Measurements from ENCODE around the gene PLD4. TPM values are rescaled to one million over a fixed set of nuclear protein-coding genes. Genes with fewer than 3 reads are reported as not detected.
A peak's percentile ranks its signal among the peaks of the same experiment; 100 is the strongest.

Gene PLD4
- total RNA-seq, 1 donor from 2014 or later, result 7.8 TPM

DNA sequence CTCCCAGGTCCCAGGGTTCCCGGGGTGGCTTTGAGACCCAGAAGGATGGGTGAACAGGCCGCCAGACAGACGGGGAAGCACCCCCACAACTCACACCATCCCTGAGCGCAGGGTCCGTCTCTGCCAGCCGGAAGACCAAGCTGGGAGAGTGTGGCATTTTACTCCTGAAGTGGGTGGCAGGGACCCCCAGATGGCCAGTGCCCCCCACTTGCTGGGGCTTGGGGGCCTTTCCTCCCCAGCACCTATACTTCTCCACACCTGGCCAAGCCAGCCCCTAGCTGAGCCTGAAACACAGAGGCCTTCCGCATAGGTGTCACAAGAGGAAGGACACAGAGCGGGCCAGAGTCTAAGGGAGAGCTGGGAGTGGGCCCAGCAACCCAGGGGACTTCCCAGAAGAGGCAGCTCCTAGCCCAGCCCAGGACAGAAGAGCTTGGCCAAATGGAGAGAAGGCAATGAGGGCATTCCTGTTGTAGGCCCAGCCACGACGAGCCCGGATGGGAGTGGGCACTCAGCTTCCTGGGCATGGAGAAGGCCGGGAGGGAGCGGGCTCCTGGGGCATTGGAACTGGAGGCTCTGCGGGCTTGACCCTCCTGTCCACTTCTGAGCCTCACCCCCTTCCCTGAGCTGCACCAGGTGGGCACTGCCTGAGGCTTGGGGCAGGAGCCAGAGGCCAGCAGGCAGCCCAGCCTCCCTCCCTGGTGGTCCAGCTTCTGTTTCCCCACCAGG is 50.1 kb downstream of the PLD4 start:
- Histone ChIP-seq H3K27me3 (ENCODE audit: control insufficient read depth in 3 of 3, insufficient read depth in 3 of 3, low read length in 3 of 3) (peaks cover 0 to 30% (median 5%) of the 10 kb centered on the region in 3 donors), H3K27ac (ENCODE audit: low read depth, low read length) (no peak overlapping the region), H3K9ac (ENCODE audit: low read depth in 1 of 3, low read length in 3 of 3) (no peak overlapping the region), H3K4me1 (ENCODE audit: control insufficient read depth in 3 of 3, insufficient read depth in 3 of 3, low read length in 3 of 3) (peaks cover 60 to 82% (median 71%) of the 10 kb centered on the region in 3 donors), H3K4me3 (ENCODE audit: low read length in 3 of 3) (no peak overlapping the region), H3K36me3 (ENCODE audit: control insufficient read depth in 3 of 3, insufficient read depth in 3 of 3, low read length in 3 of 3) (no peaks in the 10 kb centered on the region), H3K9me3 (ENCODE audit: control insufficient read depth in 3 of 3, low read length in 3 of 3) (no peaks in the 10 kb centered on the region)

DNA sequence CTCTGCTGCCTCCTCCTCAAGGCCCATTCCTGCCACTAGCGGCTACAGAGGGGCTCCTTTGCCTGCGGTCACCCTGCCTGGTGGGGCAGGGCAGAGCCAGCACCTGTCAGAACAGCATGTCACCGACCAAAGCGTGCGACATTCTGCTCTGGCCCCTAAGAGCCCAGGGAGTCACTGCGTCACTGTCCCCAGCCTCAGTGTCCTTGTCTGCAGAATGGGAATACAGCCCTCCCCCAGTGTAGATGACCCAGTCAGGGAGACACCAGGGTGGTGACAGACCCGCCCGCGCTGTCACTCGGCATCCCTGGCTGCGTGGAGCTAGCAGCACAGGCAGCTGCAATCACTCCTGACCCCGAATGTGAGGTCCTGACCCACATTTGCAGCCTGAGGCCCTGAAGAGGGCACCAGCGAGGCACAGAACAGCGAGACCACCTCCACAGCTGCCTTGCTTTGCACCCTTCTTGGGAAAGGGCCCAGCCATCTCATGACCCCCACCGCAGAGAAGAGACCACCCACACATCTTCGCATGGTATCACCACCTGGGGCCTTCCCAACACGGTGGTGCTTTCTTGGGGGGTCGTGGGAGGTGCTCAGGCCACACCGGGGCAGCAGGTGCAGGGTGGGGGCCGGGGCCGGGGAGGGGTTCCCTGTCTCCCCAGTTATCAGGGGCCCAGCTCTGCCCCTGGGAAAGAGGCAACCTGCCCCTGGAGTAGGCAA is 51.0 kb downstream of the PLD4 start:
- peaks cover 62 to 89% (median 77%) of the 10 kb centered on the region in 3 donors for H3K4me1 ChIP-seq (ENCODE audit: control insufficient read depth in 3 of 3, insufficient read depth in 3 of 3, low read length in 3 of 3)

DNA sequence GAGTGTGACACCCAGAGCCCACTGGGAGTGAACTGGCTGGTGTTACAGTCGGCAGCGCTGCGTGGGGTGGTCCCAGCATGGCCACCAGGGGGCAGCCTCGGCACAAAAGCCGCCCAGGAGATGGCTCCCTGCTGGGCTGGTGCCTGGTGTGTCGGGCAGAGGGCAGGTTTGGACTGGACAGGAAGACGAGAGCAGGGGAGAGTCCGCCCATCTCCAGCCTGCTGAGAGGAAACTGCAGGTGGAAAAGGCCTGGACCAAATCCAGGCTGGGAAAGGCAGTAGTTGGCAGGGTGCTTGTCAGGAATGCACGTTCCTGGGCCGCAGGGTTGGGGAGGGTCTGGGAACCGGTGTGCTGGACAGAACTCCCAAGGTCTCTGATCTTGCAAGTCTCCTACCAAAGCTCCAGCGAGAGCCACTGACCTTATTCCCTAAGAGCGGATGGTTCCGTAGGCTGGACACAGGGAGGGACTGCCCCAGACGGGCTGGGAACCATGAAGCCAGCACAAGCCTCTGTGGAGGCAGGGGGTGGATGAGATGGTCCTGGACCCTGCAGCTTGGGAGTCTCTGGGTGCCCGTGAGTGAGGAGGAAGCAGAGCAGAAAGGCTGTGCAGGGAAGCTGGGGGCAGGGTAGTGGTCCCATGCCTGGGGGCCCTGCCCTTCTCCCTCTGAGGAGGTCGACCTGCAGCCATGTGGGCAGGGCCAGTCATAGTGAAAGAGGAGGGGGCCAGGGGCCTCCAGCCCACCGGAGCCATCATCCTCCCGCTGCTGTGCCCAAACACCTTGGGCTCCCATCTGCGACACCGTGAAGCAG is 51.7 kb downstream of the PLD4 start:
- Histone ChIP-seq H3K9ac (ENCODE audit: low read depth in 1 of 3, low read length in 3 of 3) (peak overlapping the region in 1 of 3 donors; percentile 33), H3K4me1 (ENCODE audit: control insufficient read depth in 3 of 3, insufficient read depth in 3 of 3, low read length in 3 of 3) (peaks cover 59 to 89% (median 72%) of the 10 kb centered on the region in 3 donors)

More for the DNA sequence above, 51.0 kb downstream of the PLD4 start:
- no peaks in the 10 kb centered on the region for H3K36me3 ChIP-seq (ENCODE audit: control insufficient read depth in 3 of 3, insufficient read depth in 3 of 3, low read length in 3 of 3)
- H3K4me3 ChIP-seq (ENCODE audit: low read length in 3 of 3), result no peak overlapping the region
- peaks cover 0 to 29% (median 5%) of the 10 kb centered on the region in 3 donors for H3K27me3 ChIP-seq (ENCODE audit: control insufficient read depth in 3 of 3, insufficient read depth in 3 of 3, low read length in 3 of 3)
- no peak overlapping the region for H3K27ac ChIP-seq (ENCODE audit: low read depth, low read length)
- H3K9ac ChIP-seq (ENCODE audit: low read depth in 1 of 3, low read length in 3 of 3), result no peak overlapping the region
- H3K9me3 ChIP-seq (ENCODE audit: control insufficient read depth in 3 of 3, low read length in 3 of 3), result no peaks in the 10 kb centered on the region

DNA sequence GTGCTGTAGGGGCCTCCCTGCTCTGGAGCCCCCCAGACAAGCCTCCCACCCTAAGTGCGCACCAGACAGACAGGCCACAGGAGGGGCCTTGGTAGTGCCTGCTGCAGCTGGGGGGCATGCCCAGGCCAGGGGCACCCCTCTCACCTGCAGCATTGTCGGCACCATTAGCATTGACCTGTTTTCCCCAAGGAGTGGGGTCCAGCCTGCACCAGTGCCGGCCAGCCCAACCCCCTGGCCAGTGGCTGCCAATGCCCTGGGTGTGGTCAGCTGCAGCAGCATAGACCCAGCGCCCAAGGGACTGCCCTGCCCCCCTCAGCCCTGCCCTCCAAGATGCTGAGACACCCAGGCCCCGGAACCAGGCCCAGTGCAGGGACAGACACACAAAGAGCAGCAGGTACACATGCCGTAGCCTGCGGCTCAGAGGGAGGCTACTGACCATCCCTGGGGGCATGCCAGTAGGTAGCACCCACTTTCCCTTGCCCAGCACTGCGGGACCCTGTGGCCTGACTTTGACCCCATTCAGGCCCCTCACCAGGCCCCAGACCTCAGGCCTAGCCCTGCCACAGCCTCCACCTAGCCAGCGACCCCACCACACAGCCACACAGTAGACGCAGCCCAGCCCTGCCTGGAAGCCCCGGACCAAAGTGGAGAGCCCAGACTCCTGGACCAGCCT is 52.5 kb downstream of the PLD4 start:
- H3K9ac ChIP-seq (ENCODE audit: low read depth in 1 of 3, low read length in 3 of 3), result peak overlapping the region; percentile 43 to 74 (median 53)
- peak overlapping the region; percentile 14 to 65 (median 54) for H3K4me3 ChIP-seq (ENCODE audit: low read length in 3 of 3)
- H3K27ac ChIP-seq (ENCODE audit: low read depth, low read length), result no peak overlapping the region
- H3K4me1 ChIP-seq (ENCODE audit: control insufficient read depth in 3 of 3, insufficient read depth in 3 of 3, low read length in 3 of 3), result peaks cover 52 to 81% (median 66%) of the 10 kb centered on the region in 3 donors
- no peaks in the 10 kb centered on the region for H3K36me3 ChIP-seq (ENCODE audit: control insufficient read depth in 3 of 3, insufficient read depth in 3 of 3, low read length in 3 of 3)
- peaks cover 0 to 26% (median 5%) of the 10 kb centered on the region in 3 donors for H3K27me3 ChIP-seq (ENCODE audit: control insufficient read depth in 3 of 3, insufficient read depth in 3 of 3, low read length in 3 of 3)
- H3K9me3 ChIP-seq (ENCODE audit: control insufficient read depth in 3 of 3, low read length in 3 of 3), result no peaks in the 10 kb centered on the region

More for the DNA sequence above, 51.7 kb downstream of the PLD4 start:
- Histone ChIP-seq H3K9me3 (ENCODE audit: control insufficient read depth in 3 of 3, low read length in 3 of 3) (no peaks in the 10 kb centered on the region), H3K4me3 (ENCODE audit: low read length in 3 of 3) (peak overlapping the region in 1 of 3 donors; percentile 29), H3K36me3 (ENCODE audit: control insufficient read depth in 3 of 3, insufficient read depth in 3 of 3, low read length in 3 of 3) (no peaks in the 10 kb centered on the region), H3K27me3 (ENCODE audit: control insufficient read depth in 3 of 3, insufficient read depth in 3 of 3, low read length in 3 of 3) (peaks cover 0 to 26% (median 5%) of the 10 kb centered on the region in 3 donors), H3K27ac (ENCODE audit: low read depth, low read length) (no peak overlapping the region)

DNA sequence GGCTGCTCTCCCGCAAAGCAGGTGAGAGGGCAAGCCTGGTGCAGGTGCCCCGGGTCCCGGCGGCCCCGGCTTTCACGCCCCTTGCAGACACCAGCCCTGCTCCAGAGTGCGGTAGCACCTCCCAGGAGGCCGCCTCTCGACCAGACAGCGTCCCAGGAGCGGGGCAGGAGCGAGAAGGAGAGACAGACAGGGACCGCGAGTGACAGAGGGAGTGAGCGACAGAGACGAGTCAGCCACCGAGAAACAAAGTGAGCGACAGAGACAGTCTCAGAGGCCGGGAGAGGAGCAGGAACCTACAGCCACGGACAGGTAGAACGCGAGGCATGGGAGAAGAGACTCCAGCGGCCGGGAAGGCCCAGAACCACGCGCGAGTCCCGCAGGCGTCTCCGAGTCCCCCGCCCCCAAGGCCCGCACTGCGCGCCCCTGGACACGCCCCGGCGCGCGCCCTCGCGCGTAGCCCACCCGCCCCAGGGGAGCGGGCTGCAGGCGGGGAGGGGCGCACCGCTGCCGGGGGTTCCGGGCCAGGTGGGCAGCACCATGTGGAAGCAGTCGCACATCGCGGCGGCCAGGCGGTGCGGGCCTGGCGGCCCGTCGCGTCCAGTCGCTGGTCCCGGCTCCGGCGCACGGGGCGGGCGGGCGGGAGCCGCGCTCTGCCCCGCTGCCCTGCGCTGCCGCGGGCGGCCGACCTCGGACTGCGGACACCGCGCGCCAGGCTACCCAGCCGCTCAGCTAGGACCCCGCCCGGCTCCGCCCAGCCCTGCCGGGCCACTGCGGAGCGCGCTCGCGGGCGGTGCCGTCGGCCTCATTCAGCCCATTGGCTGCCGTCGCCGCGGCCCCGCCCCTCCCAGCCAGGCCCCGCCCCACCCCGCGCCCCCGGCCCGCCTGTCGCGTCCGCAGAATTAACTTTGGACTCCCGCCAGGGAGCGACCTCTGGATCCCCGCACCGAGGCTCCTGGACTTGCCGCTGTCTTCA is 53.3 kb downstream of the PLD4 start, which contains the start of gene AHNAK2:
Gene AHNAK2, minus strand, starts transcription at position 694 of the 973 bp plus-strand sequence. Its CDS starts 137 bp downstream, at position 557.
- Histone ChIP-seq H3K9me3 (ENCODE audit: control insufficient read depth in 3 of 3, low read length in 3 of 3) (no peaks in the 10 kb centered on the region), H3K4me3 (ENCODE audit: low read length in 3 of 3) (peak within 1 kb of the TSS; percentile 54 to 65 (median 62)), H3K36me3 (ENCODE audit: control insufficient read depth in 3 of 3, insufficient read depth in 3 of 3, low read length in 3 of 3) (no peaks in the 10 kb centered on the region), H3K27me3 (ENCODE audit: control insufficient read depth in 3 of 3, insufficient read depth in 3 of 3, low read length in 3 of 3) (peaks cover 0 to 23% (median 5%) of the 10 kb centered on the region in 3 donors), H3K27ac (ENCODE audit: low read depth, low read length) (peak within 1 kb of the TSS; percentile 54), H3K4me1 (ENCODE audit: control insufficient read depth in 3 of 3, insufficient read depth in 3 of 3, low read length in 3 of 3) (peaks cover 44 to 73% (median 57%) of the 10 kb centered on the region in 3 donors), H3K9ac (ENCODE audit: low read depth in 1 of 3, low read length in 3 of 3) (peak within 1 kb of the TSS; percentile 43 to 74 (median 53))

DNA sequence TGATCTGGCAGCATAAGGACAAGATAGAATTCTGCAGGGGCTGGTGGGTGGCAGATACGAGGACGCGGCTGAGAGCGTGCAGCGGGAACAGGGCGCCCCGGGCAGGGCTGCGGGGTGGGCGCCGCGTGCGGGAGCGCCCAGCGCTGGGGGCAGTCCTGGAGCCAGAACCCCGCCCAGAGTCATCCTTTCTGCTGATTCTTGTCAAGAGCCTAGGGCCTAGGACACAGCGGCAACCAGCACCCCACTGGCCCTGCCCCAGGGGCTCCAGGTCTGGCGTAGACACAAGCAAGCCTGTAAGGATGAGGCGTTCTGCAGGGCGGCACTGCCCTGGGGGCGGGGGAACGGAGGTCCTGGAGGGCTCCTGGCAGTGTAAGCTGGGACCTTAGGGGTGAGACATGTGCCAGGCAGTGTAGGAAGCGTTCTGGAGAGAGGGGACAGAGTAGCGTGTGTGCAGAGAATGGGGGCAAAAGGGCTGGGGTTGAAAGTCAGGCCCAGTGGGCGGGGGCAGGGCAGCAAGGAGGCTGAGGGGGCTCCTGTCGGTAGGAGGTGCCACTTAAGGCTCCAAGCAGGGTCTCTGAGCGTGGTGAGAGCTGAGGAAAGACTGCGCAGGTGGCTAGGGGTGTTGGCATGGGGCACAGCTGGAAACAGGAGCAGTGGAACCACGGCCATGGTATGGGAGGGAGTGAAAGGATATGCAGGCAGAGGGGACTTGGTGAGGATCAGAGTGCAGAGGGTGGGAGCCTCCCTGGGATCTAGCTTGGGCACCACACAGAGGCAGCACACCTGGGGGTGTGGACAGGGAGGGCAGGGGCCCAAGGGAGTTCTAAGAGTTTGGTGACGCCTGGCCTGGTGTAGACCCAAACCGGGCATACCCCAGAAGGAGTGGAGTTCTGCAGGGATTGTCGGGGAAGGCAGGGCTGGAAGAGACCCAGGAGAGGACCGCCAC is 54.3 kb downstream of the PLD4 start:
- no peaks in the 10 kb centered on the region for H3K36me3 ChIP-seq (ENCODE audit: control insufficient read depth in 3 of 3, insufficient read depth in 3 of 3, low read length in 3 of 3)
- no peak overlapping the region for H3K9ac ChIP-seq (ENCODE audit: low read depth in 1 of 3, low read length in 3 of 3)
- H3K4me1 ChIP-seq (ENCODE audit: control insufficient read depth in 3 of 3, insufficient read depth in 3 of 3, low read length in 3 of 3), result peaks cover 37 to 65% (median 49%) of the 10 kb centered on the region in 3 donors
- peaks cover 0 to 23% (median 5%) of the 10 kb centered on the region in 3 donors for H3K27me3 ChIP-seq (ENCODE audit: control insufficient read depth in 3 of 3, insufficient read depth in 3 of 3, low read length in 3 of 3)
- H3K9me3 ChIP-seq (ENCODE audit: control insufficient read depth in 3 of 3, low read length in 3 of 3), result no peaks in the 10 kb centered on the region
- peak overlapping the region; percentile 54 for H3K27ac ChIP-seq (ENCODE audit: low read depth, low read length)
- no peak overlapping the region for H3K4me3 ChIP-seq (ENCODE audit: low read length in 3 of 3)

DNA sequence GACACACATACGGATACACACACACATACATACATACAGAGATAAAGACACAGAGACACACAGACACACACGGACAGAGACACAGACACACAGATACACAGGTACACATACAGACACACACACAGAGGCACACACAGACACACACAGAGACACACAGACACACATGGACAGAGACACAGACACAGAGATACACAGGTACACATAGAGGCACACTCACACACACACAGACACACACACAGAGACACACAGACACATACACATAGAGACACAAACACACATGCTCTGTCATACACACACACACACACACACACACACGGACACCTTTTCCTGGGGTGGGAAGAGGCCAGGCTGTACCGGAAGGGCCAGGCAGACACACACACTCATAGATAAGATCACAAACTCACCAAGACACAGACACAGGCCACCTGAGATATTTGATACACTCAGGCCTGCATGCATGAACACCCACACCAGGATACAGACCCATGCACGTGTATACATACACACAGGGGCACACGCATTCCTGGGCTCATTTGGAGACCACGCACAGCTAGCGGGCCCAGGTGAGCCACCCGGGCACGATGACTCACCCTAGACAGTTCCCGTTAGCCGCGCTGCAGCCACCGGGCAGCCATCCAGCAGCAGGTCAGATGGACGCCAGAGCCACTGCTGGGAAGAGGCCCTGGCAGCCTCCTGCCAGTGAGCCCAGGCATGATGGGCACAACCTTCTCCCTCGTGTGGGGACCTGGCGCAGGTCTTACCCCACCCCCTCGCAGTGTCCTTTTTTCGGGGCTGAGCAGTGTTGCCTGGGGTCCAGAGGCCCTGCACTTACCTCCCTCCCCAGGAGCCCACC is 55.3 kb downstream of the PLD4 start:
- Histone ChIP-seq H3K4me1 (ENCODE audit: control insufficient read depth in 3 of 3, insufficient read depth in 3 of 3, low read length in 3 of 3) (peaks cover 31 to 56% (median 43%) of the 10 kb centered on the region in 3 donors), H3K27me3 (ENCODE audit: control insufficient read depth in 3 of 3, insufficient read depth in 3 of 3, low read length in 3 of 3) (peaks cover 0 to 19% (median 5%) of the 10 kb centered on the region in 3 donors), H3K4me3 (ENCODE audit: low read length in 3 of 3) (peak overlapping the region in 1 of 3 donors; percentile 29), H3K27ac (ENCODE audit: low read depth, low read length) (peak overlapping the region; percentile 54), H3K36me3 (ENCODE audit: control insufficient read depth in 3 of 3, insufficient read depth in 3 of 3, low read length in 3 of 3) (no peaks in the 10 kb centered on the region), H3K9ac (ENCODE audit: low read depth in 1 of 3, low read length in 3 of 3) (peak overlapping the region in 2 of 3 donors; percentile 25 to 38), H3K9me3 (ENCODE audit: control insufficient read depth in 3 of 3, low read length in 3 of 3) (no peaks in the 10 kb centered on the region)

All from skeletal muscle tissue (tissue), 4 donors.